Cardiac muscle cell (in vitro differentiated cells and primary cell): ENCODE measurements around the gene ENO3. TPM values are rescaled to one million over a fixed set of nuclear protein-coding genes. Genes with fewer than 3 reads are reported as not detected.

Experiments used
- DNase-seq, 2 donors: peaks; one replicate each; pipeline versions ENCODE4 v3.0.0 to v3.0.0-alpha.2; 2010 to 2017; ENCODE audit warnings: low read depth in 1 of 2, low spot score in 1 of 2
- H3K27ac ChIP-seq: fragments of 200-600 bp; sonication (generic); 2 replicates; pipeline ENCODE4 v1.5.1; 2016
- H3K27me3 ChIP-seq: fragments of 200-600 bp; sonication (generic); 2 replicates; pipeline ENCODE4 v1.6.0; 2016; ENCODE audit warnings: control low read depth
- H3K36me3 ChIP-seq: fragments of 200-600 bp; sonication (generic); 2 replicates; pipeline ENCODE4 v1.5.1; 2016; ENCODE audit warnings: control low read depth
- H3K4me1 ChIP-seq: fragments of 200-600 bp; sonication (generic); 2 replicates; pipeline ENCODE4 v1.8.1; 2017; ENCODE audit warnings: low read depth, mild to moderate bottlenecking, mixed run types
- H3K4me3 ChIP-seq: fragments of 200-600 bp; sonication (generic); 2 replicates; pipeline ENCODE4 v1.5.1; 2016; ENCODE audit warnings: mild to moderate bottlenecking
- H3K9me3 ChIP-seq: fragments of 200-600 bp; sonication (generic); 2 replicates; pipeline ENCODE4 v1.5.1; 2017; ENCODE audit warnings: low read depth, mild to moderate bottlenecking, control low read depth
- CTCF ChIP-seq: IDR thresholded peaks from 2 replicates; pipeline ENCODE4 v1.5.1; 2012; ENCODE audit warnings: low read depth, mild to moderate bottlenecking, low read length
- polyA plus RNA-seq: library from polyadenylated mRNA; unstranded; fragments of >200 nt; fragmentation: Nextera tagmentation; extraction: Ambion mirVana; gene quantifications from 2 replicates; pipeline ENCODE4 v1.2.1, GENCODE V29; 2016
- total RNA-seq: library from RNA; depleted of rRNA; stranded (reverse); fragments of >200 nt; gene quantifications from 2 replicates; pipeline ENCODE4 v1.2.3, GENCODE V29; 2016

ENO3 gene
- total and polyA plus RNA-seq, 2 experiments from 2014 or later = 595 to 1,853 TPM

GRCh38 chr17:4966844-4967538, 16.1 kb downstream of the ENO3 start:
- DNase-seq = peak; percentile 98 to 100
- H3K27me3 ChIP-seq = no peaks in the 10 kb centered on the region
- TF ChIP-seq CTCF = no peak
- peaks cover 12% of the 10 kb centered on the region for H3K4me1 ChIP-seq
- H3K4me3 ChIP-seq = peak overlapping the region; percentile 52
- H3K36me3 ChIP-seq = no peaks in the 10 kb centered on the region
- no peaks in the 10 kb centered on the region for H3K9me3 ChIP-seq
- H3K27ac ChIP-seq = peak overlapping the region; percentile 96

- H3K27me3 ChIP-seq = no peaks in the 10 kb centered on the region
- H3K36me3 ChIP-seq = no peaks in the 10 kb centered on the region
- H3K9me3 ChIP-seq = no peaks in the 10 kb centered on the region
- peaks cover 12% of the 10 kb centered on the region for H3K4me1 ChIP-seq
- TF ChIP-seq CTCF = no peak
- peak within 1 kb of the TSS; percentile 96 for H3K27ac ChIP-seq
- H3K4me3 ChIP-seq = peak within 1 kb of the TSS; percentile 52
- DNase-seq = peak; percentile 98 to 99
Observed at GRCh38 chr17:4967539-4968485, 16.9 kb downstream of the ENO3 start, which contains the start of gene SPAG7. TSS of gene SPAG7 (minus strand) at chr17:4967817. CDS start at chr17:4967804, 13 bp downstream.

GRCh38 chr17:4968486-4969046, 17.6 kb downstream of the ENO3 start:
- Histone ChIP-seq H3K27ac (peak overlapping the region; percentile 96), H3K4me1 (peaks cover 17% of the 10 kb centered on the region), H3K27me3 (no peaks in the 10 kb centered on the region), H3K36me3 (no peaks in the 10 kb centered on the region), H3K4me3 (peak overlapping the region; percentile 52), H3K9me3 (no peaks in the 10 kb centered on the region)
- no peak for TF ChIP-seq CTCF
- DNase-seq = peak; percentile 34 to 38

- peaks cover 22% of the 10 kb centered on the region for H3K4me1 ChIP-seq
- H3K36me3 ChIP-seq = no peaks in the 10 kb centered on the region
- DNase-seq = peak in 1 of 2 donors; percentile 96
- H3K27me3 ChIP-seq = no peaks in the 10 kb centered on the region
- H3K4me3 ChIP-seq = peak overlapping the region; percentile 52
- no peak for TF ChIP-seq CTCF
- peak overlapping the region; percentile 96 for H3K27ac ChIP-seq
- H3K9me3 ChIP-seq = no peaks in the 10 kb centered on the region
Observed at GRCh38 chr17:4969047-4969550, 18.2 kb downstream of the ENO3 start.

GRCh38 chr17:4969551-4970173, 18.7 kb downstream of the ENO3 start:
- TF ChIP-seq CTCF = no peak
- peak; percentile 32 to 33 for DNase-seq
- Histone ChIP-seq H3K36me3 (no peaks in the 10 kb centered on the region), H3K4me3 (no peak overlapping the region), H3K9me3 (no peaks in the 10 kb centered on the region), H3K4me1 (peaks cover 24% of the 10 kb centered on the region), H3K27ac (peak overlapping the region; percentile 96), H3K27me3 (no peaks in the 10 kb centered on the region)
